ENCODE measurements around the gene BCL7A.
"Not testable (repeated sequence)": the region's sequence is repeated elsewhere in the genome, so short reads cannot be mapped to it uniquely, and the experiment has no call there.

Gene BCL7A

DNA sequence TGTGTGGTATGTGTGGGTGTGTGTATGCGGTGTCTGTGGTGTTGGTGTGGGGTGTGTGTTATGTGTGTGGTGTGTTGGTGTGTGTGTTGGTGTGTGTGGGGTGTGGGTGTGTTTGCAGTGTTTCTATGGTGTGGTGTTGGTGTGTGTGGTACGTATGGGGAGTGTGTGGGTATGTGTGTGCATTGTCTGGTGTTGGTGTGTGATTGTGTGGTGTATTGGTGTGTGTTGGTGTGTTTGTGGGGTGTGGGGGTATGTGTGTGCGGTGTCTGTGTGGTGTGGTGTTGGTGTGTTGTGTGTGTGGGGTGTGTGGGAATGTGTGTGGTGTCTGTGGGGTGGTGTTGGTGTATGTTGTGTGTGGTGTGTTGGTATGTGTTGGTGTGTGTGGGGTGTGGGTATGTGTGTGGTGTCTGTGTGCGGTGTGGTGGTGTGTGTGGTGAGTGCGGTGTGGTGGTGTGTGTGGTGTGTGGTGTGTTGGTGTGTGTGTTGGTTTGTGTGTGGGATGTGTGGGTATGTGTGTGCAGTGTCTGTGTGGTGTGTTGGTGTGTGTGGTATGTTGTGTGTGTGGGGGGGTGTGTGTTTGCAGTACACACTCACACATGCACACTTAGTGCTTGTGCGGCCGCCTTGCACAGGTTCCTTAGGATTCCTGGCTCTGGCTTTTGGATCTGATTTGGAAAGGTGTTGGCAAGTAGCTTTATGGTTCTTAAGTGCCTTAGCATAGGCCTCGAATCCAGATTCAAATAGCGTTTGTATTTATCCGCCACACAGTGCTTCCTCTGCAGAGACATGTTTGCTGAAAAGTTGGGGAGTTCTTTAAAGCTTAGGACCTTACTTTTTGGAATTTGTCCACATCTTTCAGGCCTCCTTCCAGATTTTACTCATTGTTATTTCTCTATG is 73.3 kb downstream of the BCL7A start:
- DNase-seq (ENCODE audit: low spot score), result no peak

DNA sequence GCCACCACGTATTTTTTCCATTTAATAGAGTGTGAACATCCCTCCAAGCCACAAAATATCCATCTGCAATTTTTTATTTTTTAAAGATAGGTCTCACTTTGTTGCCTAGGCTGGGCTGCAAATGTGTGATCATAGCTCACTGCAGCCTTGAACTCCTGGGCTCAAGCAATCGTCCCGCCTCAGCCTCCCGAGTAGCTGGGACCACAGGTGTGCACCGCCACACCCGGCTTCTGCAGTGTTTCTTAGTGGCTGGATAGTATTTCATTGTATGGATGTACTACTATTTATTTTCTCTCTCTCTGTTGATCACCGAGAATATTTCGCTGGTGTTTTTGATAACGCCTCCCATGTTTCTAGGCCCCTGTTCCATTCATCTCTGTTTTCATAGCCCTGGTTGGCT is 74.3 kb downstream of the BCL7A start:
- DNase-seq (ENCODE audit: low spot score), result no peak

DNA sequence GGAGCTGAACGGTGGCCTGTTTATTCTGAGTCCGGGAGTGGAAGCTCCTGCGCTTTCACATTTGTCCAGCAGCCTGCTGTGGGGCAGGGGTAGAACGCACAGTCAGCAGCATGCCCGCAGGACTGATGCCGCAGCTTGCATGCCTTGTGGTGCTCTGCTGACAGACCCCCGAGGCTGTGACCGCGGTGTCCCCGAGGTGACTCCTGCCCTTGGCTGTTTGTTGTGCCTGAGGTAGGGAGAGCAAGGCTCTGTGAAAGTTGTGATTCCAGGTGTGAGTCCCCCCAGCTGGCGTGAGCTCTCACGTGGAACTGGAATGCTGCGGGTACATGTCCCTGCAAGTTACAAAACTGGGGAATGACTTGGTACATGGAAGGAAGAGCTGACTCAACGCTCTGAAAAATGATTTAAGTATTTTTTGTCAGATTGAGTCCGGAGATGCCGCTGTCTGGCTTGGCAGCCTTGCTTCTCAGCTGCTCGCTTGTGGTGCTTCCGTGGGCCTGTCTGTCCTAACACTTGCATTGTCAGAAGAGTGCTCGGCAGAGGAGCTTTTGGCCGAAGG is 75.0 kb downstream of the BCL7A start:
- DNase-seq (ENCODE audit: low spot score), result no peak

DNA sequence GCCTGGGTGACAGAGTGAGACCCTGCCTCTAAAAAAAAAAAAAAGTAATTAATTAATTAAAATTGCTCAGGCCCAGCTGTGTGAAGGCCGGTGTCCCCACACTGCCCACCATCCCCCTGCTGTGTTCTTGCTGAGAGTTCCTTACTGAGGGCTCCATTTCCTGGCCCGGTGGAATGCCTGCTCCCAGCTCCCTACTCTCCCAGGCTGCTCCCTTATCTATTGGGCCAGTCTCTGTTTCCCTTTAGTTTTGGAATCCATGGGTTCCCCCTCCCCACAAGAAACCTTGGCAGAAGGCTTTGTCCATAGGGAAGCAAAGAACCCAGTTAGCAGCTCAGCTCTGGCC is 75.9 kb downstream of the BCL7A start:
- DNase-seq (ENCODE audit: low spot score), result no peak

DNA sequence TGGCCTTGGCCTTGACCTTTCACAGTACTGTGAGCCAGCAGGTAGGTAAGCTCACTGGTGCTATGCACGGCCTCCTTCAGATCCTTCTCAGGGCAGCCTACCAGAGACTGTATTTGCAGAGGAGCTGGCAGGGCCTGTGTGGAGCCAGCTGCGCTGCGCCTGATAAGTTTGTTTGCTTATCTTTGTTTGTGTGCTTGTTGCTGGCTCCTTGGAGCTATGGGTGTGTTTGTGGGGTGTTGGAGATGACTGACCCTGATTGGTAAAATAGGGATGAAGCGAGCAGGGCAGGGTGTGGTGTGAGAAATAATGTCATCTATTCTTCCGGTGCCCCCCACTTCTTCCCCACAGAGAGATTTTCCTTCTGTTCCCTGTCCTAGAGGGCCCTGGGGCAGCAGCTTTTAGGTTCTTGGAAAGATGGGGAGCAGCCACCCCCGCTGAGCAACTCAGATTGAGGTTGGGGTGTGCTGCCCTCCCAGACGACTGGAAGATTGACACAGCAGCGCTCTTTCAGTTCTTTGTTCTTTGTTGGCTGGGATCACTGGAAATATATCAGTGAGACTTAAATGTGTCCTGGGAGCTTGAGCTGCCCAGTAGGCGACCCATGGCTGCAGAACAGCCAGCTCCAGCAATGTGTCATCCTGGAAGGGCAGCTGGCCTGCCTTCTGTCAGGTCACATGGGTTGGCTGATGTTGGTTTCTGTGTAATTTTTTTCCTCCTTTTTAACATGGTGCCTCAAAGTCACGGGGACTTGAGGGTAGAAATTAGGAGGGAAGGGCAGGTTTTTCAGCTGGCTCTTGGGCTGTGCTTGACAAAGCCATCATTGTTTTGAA is 76.5 kb downstream of the BCL7A start:
- peak; percentile 93 for DNase-seq (ENCODE audit: low spot score)

DNA sequence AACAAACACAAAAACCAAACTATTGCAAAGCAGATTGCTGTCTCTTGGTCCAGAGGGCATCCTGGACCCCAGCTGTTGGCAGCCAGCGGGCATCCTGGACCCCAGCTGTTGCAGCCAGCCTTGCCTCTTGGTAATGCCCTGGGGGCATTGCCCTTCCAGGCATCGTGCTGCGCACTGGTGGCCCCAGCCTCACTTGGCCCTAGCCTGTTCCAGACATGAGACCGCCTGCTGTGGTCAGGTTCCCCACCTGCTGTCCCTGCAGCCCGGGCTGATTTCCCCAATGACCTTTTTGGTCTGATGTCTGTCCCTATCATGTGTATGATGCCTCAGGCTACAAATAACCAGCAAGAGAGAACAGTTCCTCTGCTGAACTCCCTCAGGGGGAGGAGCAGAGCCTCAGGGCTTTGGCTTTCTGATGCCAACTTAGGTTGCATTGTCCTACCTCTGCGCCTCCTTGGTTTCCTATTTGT is 77.6 kb downstream of the BCL7A start:
- no peak for DNase-seq (ENCODE audit: low spot score)

DNA sequence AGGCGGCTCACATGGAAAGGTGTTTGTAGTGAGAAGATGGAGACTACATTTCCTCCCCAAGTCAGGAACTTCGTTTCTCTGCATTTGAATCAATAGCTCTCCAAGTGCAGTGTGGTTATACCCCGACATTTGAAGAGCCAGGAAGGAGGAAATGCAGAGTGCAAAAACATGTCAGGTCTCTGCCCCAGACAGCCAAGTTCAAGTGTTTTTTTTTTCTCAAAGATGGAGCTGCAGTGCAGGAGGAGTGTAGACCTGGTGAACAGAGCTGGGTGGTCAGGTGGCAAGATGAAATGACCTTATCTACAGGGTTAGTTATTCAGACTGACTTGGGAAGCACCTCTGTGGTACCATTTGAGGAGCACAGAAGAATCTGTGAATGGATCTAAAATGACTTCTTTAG is 78.2 kb downstream of the BCL7A start:
- DNase-seq (ENCODE audit: low spot score), result no peak

DNA sequence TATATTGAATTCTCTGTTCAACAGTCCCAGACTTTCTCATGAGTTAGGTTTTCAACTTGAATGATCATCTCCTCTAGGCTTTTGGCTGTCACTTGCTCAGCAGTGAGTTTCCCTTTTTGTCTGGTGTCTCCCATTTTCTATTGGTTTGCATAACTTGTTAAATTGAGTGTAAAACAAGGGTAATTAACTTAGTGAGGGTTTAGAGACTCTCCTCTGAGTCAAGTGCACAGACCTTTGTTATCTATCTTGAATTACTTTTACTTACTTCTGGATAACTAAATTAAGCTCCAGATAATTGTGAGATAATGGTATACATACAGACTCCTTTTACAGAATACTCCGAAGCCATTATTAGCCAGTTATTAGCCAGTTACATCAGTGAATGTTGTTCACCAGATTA is 78.9 kb downstream of the BCL7A start:
- no peak for DNase-seq (ENCODE audit: low spot score)

DNA sequence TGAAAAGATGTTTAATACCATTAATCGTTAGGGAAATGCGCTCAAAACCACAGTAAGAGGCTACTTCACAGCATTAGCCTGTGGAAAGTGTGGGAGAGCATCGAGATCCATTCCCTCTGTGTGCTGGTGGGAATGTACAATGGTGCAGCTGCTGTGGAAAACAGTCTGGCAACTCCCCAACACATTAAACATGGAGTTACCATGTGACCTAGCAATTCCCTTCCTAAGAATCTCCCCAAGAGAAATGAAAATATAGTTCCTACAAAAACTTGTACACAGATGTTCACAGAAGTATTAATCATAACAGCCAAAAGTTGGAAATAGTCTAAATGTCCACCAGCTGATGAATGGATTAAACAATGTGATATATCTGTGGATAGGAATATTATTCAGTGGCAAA is 80.6 kb downstream of the BCL7A start:
- no peak for DNase-seq (ENCODE audit: low spot score)

DNA sequence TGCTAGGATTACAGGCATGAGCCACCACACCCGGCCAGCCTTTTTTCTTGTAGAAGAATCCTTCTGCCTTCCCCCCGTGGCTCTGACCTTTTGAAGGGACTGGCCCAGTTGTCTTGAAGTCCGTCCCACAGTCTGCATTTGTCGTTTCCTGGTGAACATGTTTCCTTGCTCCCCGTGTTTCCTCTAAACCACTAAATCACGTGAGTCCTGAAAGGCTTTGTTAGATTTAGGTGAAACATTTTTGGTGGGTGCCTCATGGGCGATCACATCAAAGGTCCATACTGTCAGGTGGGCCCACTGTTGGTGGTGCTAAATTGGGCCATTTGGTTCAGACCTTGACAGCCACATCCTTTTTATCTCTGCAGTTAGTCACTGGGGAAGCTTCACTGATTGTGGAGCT is 83.2 kb downstream of the BCL7A start:
- DNase-seq (ENCODE audit: low spot score), result no peak

DNA sequence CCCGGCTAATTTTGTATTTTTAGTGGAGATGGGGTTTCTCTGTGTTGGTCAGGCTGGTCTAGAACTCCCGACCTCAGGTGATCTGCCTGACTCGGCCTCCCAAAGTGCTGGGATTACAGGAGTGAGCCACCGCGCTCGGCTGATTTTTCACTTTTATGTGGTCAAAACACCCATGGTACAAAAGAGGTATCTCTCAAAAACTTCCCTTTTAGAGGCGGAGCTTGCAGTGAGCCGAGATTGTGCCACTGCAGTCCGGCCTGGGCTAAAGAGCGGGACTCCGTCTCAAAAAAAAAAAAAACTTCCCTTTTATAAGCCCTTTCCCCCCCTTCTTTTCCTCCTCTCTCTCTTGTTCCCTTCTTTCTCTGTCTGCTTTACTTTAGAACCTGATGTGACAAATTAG is 83.8 kb downstream of the BCL7A start:
- DNase-seq (ENCODE audit: low spot score), result not testable (repeated sequence)

DNA sequence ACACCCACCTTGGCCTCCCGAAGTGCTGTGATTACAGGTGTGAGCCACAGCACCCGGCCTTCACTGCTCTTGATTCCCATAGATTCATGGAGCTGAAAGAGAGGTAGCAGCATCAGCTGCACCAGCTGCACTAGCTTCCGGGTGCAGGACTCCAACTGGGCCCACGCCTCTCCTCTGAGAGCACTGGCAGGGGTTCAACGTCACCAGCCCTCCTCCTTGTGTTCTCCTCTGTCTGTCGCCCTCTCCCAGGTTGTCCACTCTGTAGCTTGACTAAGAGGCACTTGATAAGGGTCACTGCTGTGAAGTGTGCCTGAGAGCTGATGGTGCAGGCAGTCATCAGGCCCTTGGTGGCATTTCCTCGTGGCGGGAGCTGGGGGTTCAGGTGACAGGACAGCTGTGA is 85.2 kb downstream of the BCL7A start:
- DNase-seq (ENCODE audit: low spot score), result no peak

DNA sequence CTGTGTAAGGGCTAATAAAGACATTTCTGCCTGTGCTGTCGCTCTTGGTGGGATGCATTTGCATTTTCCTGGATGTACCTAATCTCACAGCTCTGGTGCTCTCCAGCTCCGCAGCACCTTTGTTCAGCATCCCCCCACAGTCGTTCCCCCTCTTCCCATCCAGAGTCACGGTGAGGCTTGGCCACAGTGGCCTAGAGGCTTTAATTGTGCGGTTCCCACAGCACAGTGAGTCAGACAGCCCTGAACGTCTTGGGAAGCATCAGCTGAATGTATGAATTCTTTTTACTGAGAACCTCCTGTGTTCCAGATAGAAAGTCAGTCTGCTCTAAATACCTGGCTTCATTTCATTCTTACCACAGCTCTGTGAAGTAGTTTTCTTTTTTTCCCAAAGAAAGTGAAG is 85.6 kb downstream of the BCL7A start:
- no peak for DNase-seq (ENCODE audit: low spot score)

DNA sequence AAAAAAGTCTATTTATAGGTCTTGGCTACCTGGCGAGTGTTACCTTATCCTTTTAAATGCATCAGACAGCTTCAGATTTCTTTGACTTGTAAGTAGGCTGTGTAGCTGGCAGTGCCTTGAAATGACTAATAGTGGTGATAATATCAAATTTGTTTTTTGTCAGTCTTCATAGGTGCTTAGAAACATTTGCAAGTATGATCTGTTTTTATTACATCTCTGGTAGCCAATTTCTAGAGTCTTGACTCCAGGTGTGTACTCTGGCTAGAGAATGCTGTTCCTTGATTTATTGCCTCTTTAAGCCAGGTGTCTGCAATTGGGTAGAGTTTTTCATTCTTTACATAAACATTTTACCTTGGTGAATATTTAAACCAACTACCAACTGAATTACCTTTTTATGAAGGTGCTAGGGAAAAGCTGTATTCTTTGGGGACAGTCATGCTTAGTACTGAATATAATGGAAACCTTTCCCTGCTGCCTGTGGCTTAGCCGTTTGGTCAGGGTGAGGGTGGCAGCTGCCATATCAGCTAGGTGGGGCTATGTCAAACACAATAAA is 89.5 kb downstream of the BCL7A start:
- DNase-seq (ENCODE audit: low spot score), result no peak

All from pons (tissue), 1 donor.